Hematopoietic multipotent progenitor cell treated with erythropoietin and hydrocortisone succinate and interleukin-3 and kit ligand, for 15 days (in vitro differentiated cells): Measurements from ENCODE around the gene ASPG.

ENCODE experiments used
- DNase-seq: peaks from one replicate; pipeline ENCODE4 v3.0.0-alpha.2; 2015; ENCODE audit warnings: low spot score

Gene ASPG

GRCh38 chr14:104116288-104116755 lies 30.8 kb downstream of the ASPG start:
- no peak for DNase-seq

DNA sequence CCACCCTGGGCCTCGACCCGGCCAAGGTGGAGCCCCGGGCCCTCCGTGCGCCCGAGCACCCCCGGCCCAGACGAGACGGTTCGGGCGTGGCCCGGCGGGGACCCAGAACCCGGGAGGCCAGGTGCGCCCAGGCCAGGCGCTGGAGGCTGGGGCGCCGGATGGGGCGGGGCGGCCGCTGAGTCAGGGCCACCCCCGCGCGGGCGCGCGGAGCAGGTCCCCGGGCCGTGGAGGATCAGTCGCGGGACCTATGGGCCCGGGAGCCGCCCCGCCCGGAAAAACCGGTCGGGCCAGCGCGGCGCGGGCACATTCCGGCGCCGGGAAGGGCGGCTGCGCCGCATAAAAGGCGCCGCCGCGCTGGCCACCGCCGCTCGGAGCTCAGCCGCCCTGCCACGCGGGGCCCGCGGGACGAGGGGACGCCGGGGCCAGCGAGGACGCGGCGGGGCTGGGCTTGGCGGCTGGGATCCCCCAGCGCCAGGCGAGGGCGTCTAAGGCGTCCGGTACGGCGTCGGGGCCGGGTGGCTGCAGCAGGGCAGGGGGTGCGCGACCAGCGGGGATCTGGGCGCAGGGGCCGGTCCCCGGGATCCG lies 31.3 kb downstream of the ASPG start:
- no peak for DNase-seq

DNA sequence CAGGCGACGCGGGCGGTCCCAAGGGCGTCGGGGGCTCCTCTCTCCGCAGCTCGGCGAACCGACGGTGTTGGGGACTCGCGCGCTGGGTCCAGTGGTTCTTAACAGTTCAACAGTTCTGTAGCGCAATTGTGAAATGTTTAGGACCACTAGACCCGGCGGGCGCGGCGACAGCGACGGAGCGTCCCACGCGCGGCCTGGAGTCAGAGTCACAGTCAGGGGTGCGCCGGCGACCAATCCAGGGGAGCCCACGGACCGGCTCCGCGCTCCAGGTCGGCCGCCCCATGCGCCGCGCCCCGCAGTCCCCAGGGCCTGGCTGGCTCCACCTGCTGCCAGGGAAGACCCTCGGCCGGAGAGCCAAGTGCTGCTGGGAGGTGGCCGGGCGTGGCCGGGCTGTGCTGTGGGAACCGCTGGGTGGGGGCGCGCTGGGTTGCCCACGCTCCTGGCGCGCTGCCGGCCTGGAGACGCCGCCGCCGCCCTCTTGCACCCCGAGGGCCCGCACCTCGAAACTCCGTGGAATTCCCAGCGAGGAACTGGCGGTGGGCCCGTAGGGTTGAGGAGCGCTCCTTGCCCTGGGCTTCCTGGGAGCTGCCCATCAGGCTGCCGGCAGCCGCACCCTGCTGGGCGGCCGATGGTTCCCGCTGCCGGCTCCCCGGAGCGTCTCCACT lies 32.0 kb downstream of the ASPG start:
- no peak for DNase-seq

- no peak for DNase-seq
Observed at GRCh38 chr14:104118006-104118844, 32.7 kb downstream of the ASPG start.

GRCh38 chr14:104119119-104119487 lies 33.6 kb downstream of the ASPG start:
- DNase-seq, result no peak

GRCh38 chr14:104119488-104120251 lies 34.2 kb downstream of the ASPG start:
- DNase-seq, result no peak

DNA sequence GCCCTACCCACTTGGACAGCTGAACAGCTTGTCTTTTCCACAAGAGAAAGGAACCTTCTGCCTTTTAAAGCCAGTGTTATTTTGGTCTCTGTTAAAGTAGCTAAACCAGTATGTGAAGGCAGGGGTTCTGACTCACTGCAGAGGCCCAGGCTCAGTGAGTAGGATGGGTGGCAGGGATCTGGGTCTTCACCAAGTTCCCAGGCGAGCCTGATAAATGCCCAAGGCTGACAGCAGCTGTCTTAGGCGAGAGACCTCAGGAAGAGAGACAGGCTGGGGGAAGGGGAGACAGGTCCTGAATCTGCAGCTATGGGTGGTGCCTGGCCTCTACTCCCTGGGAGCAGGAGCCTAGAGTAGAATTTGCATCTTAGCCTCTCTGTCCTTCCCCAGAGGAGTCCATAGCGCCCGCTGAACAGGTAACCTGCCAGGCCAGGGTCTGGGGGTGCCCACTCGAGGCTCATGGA lies 34.8 kb downstream of the ASPG start:
- no peak for DNase-seq

- no peak for DNase-seq
Observed at GRCh38 chr14:104121142-104121541, 35.6 kb downstream of the ASPG start.

DNA sequence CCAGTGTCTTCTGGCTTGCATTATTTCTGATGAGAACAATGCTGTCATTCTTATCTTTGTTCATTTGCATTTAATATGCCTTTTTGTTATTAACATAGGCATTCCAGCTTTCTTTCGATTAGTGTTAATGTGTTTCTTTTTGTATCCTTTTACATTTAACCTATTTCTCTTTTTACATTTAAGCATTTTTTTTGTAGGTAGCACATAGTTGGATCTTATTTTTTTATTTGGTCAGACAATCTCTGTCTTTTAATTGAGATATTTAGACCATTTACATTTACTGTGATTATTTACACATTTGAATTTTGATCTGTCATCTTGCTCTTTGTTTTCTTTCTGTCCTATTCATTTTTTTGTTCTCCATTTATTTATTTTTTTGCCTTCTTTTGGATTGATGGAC lies 38.4 kb downstream of the ASPG start:
- DNase-seq, result no peak

DNA sequence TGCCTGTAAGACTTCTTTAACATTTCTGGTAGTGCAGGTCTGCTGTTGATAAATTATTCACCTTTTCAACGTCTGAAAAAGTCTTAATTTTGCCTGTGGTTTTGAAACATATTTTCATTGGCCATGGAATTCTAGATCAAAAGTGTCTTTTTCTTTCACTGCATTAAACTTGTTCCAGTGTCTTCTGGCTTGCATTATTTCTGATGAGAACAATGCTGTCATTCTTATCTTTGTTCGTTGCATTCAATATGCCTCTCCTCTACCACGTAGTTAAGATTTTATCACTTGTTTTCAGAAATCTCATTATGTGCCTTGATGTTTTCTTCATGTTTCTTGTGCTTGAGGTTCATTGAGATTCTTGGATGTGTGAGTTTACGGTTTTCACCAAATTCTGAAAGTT lies 39.5 kb downstream of the ASPG start:
- no peak for DNase-seq

DNA sequence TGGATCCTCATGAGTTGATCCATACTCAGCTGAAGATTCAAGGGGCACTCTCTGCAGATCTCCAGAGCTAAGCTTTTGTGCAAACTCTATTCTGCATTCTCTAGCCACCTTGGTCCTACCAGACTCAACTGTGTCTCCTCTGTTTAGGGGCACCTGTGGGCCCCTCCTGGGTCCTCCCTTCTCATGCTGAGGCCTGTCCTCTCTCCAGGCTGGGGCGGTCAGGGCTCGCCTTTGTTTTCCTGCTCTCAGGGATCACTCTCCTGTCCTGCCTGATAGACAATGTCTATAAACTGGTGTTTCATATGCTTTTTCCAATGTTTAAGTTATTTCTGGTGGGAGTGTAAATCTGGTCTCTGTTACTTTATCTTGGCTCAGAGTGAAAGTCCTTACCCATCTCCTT lies 41.3 kb downstream of the ASPG start:
- DNase-seq, result no peak

- no peak for DNase-seq
Observed at GRCh38 chr14:104128981-104129380, 43.5 kb downstream of the ASPG start.

GRCh38 chr14:104129556-104129955 lies 44.1 kb downstream of the ASPG start:
- no peak for DNase-seq

DNA sequence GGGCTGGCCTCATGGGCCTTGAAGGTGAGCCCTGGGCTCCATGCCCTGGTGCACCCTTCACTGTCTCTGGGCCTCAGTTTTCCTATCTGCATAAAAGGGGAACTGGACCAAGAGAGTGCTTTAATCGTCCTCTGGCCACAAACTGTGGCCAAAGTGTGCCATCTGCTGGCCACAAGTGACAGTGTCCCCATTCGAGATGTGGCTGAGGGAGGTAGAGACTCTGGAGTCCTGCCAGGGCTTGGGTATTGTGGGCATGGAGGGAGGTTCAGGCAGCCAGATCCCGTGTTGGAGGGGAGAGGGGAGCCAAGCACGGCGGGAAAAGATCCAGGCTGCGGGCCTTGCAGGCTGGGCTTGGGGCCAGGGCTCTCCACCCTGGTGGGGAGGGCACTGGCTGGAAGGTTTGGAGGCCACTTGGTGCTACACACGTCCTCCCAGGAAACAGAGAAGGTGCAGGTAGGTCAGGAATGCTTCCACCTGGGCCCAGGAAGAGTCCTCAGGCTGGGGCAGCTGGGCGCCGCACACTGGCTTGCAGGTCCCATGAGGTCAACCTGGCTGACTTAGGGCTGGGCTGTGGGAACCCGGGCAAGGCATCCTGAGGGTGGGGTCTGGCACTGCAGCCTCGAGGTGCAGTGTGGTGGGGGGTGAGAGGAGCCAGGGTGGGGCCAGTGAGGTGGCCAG lies 45.6 kb downstream of the ASPG start:
- peak; percentile 40 for DNase-seq

DNA sequence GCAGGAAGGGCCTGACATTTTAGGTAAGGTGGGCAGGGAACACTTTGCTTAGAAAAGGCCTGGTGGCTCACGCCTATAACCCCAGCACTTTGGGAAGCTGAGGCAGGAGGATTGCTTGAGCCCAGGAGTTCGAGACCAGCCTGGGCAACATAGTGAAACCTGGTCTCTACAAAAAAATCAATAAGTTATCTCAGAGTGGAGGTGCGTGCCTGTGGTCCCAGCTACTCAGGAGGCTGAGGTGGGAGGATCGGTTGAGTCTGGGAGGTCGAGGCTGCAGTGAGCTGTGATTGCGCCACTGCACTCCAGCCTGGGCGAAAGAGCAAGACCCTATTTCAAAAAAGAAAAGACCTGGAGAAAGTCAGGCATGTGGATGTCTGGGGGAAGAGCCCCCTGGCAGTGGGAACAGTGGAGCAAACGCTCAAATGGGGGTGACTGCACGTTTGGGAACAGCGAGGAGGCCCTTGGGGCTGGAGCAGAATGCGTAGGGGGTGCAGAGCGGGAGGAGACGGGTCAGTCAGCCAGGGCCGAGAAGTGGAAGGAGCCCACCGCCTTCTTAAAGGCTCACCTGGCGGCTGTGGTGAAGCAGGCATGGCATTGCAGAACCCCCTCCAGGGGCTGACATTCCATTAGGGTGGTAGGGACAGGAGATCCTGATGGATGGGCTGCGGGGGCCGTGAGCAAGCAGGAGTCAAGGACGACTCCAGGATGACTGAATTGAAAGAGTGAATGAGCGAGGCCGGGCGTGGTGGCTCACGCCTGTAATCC lies 46.6 kb downstream of the ASPG start:
- DNase-seq, result no peak

GRCh38 chr14:104132981-104133380 lies 47.5 kb downstream of the ASPG start:
- no peak for DNase-seq

DNA sequence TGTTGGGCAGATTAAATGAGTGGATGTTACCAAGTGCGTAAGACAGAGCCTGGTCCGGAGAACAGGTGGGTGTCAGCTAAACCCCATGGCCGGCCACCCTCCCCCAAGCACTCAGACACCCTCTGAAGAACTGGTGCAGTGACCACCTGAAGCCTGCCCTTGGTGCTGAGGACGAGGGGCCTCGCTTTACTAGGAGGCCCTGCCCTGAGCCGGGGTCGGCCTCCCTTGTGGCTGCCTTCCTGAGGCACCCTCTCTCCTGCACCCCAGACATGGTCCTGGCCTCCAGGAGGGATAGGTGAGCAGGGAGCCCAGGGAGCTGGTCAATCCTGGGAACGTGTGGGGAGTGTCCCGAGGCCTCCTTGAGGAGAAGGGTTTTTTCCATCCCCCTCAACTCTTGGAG lies 48.0 kb downstream of the ASPG start:
- no peak for DNase-seq

GRCh38 chr14:104134061-104134965 lies 48.8 kb downstream of the ASPG start:
- no peak for DNase-seq

- no peak for DNase-seq
Observed at GRCh38 chr14:104135121-104135903, 49.8 kb downstream of the ASPG start.
